ENCODE results near the gene ZNF649. TPM values are rescaled to one million over a fixed set of nuclear protein-coding genes. Genes with fewer than 3 reads are reported as not detected.

The ZNF649 gene
- total and polyA plus RNA-seq, 10 of the 15 experiments (the other 5 are each of a cell fraction or from before 2014, with no cell fraction given) = 0.87 to 9.7 (median 4.7) TPM

DNA sequence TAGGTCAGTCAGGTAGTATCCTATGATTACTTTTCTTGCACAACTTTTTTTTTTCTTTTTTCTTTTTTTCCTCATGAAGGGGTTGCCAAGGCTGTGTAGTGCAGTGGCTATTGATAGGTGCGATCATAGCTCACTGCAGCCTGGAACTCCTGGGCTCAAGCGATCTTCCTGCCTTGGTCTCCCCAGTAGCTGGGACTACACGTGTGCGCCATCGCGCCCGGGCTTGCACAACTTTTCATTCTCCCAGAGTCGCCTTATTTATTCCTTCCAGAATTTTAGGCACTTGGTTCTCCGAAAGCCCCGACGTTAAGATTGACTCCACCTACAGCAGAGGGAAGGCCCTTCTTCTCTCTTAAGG is 21.6 kb upstream of the ZNF649 start (continued):
- TF ChIP-seq HDAC2 (IDR thresholded peaks at IDR 0.05) (no peak), BHLHE40 (IDR thresholded peaks at IDR 0.05; ENCODE audit: borderline replicate concordance in 1 of 2, low read depth in 2 of 2, low read length in 1 of 2) (no peak)
- TF ChIP-seq, protein P1, sequence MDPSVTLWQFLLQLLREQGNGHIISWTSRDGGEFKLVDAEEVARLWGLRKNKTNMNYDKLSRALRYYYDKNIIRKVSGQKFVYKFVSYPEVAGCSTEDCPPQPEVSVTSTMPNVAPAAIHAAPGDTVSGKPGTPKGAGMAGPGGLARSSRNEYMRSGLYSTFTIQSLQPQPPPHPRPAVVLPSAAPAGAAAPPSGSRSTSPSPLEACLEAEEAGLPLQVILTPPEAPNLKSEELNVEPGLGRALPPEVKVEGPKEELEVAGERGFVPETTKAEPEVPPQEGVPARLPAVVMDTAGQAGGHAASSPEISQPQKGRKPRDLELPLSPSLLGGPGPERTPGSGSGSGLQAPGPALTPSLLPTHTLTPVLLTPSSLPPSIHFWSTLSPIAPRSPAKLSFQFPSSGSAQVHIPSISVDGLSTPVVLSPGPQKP (IDR thresholded peaks at IDR 0.05; ENCODE audit: low read depth, low read length) = no peak

GRCh38 chr19:51921949-51922348 is 17.1 kb upstream of the ZNF649 start:
- BruUV-seq (replicated peaks) = no TSS peak

More at GRCh38 chr19:51921949-51922348, 17.1 kb upstream of the ZNF649 start:
- SMC1A ChIA-PET (ENCODE audit: uncharacterized antibody, unreplicated experiment) = no interaction called here
- Histone ChIP-seq H3K9me3 (replicated peaks; ENCODE audit: control insufficient read depth, insufficient read depth, low read length) (peaks cover 17% of the 10 kb centered on the region), H3K27me3 (replicated peaks in 1 of 2; ENCODE audit: control insufficient read depth in 2 of 2, insufficient read depth in 2 of 2, low read length in 1 of 2) (no peaks in the 10 kb centered on the region), H3K4me3 (no peak overlapping the region), H3K27ac (ENCODE audit: control insufficient read depth, insufficient read depth) (no peak overlapping the region), H3K9ac (ENCODE audit: control insufficient read depth, insufficient read depth, low read length) (no peak overlapping the region), H3K4me2 (ENCODE audit: control insufficient read depth, insufficient read depth) (no peak overlapping the region), H3K79me2 (ENCODE audit: control insufficient read depth, insufficient read depth, low read length) (no peaks in the 10 kb centered on the region), H4K20me1 (ENCODE audit: control insufficient read depth, insufficient read depth) (no peaks in the 10 kb centered on the region), H3K36me3 (ENCODE audit: control insufficient read depth in 2 of 2, insufficient read depth in 2 of 2, low read length in 1 of 2) (no peaks in the 10 kb centered on the region), H3K4me1 (ENCODE audit: control insufficient read depth, insufficient read depth, low read length) (no peaks in the 10 kb centered on the region), H2AFZ (ENCODE audit: control insufficient read depth, low read depth, low read length) (no peak overlapping the region)
- POLR2A ChIA-PET = no interaction called here
- whole genome bisulfite sequencing (ENCODE audit: insufficient coverage, insufficient replicate concordance, low lambda C conversion rate, missing lambda C conversion rate) = 71% methylated on average over 7 of the region's 8 CpGs
- TF ChIP-seq CBX3 (IDR thresholded peaks at IDR 0.05; ENCODE audit: borderline replicate concordance, low read depth) (0 out of 2 replicates have a peak, but pooled peaks have one; percentile 28), SMC3 (IDR thresholded peaks at IDR 0.05; ENCODE audit: borderline replicate concordance, low read length) (no peak)
- TF ChIP-seq, protein P2, sequence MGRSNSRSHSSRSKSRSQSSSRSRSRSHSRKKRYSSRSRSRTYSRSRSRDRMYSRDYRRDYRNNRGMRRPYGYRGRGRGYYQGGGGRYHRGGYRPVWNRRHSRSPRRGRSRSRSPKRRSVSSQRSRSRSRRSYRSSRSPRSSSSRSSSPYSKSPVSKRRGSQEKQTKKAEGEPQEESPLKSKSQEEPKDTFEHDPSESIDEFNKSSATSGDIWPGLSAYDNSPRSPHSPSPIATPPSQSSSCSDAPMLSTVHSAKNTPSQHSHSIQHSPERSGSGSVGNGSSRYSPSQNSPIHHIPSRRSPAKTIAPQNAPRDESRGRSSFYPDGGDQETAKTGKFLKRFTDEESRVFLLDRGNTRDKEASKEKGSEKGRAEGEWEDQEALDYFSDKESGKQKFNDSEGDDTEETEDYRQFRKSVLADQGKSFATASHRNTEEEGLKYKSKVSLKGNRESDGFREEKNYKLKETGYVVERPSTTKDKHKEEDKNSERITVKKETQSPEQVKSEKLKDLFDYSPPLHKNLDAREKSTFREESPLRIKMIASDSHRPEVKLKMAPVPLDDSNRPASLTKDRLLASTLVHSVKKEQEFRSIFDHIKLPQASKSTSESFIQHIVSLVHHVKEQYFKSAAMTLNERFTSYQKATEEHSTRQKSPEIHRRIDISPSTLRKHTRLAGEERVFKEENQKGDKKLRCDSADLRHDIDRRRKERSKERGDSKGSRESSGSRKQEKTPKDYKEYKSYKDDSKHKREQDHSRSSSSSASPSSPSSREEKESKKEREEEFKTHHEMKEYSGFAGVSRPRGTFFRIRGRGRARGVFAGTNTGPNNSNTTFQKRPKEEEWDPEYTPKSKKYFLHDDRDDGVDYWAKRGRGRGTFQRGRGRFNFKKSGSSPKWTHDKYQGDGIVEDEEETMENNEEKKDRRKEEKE (IDR thresholded peaks at IDR 0.05) = no peak
- intact Hi-C loops (cut with micrococcal nuclease; ENCODE audit: unreplicated experiment) (loop anchor here (10.0 kb wide), 1 partner anchor 123 kb away; the partner anchor contains the start of gene ZNF432), in situ Hi-C loops (cut with MboI) (no loop called here)
- FAIRE-seq = no peak
- DNase-seq (ENCODE audit: low read depth, low spot score) = no peak
- RAD21 ChIA-PET (ENCODE audit: unreplicated experiment) = no interaction called here
- CTCF ChIA-PET = no interaction called here
- no peak for ATAC-seq
